ENCODE measurements around the gene ZBTB11.
"Not testable (repeated sequence)": the region's sequence is repeated elsewhere in the genome, so short reads cannot be mapped to it uniquely, and the experiment has no call there.

ZBTB11 gene

DNA sequence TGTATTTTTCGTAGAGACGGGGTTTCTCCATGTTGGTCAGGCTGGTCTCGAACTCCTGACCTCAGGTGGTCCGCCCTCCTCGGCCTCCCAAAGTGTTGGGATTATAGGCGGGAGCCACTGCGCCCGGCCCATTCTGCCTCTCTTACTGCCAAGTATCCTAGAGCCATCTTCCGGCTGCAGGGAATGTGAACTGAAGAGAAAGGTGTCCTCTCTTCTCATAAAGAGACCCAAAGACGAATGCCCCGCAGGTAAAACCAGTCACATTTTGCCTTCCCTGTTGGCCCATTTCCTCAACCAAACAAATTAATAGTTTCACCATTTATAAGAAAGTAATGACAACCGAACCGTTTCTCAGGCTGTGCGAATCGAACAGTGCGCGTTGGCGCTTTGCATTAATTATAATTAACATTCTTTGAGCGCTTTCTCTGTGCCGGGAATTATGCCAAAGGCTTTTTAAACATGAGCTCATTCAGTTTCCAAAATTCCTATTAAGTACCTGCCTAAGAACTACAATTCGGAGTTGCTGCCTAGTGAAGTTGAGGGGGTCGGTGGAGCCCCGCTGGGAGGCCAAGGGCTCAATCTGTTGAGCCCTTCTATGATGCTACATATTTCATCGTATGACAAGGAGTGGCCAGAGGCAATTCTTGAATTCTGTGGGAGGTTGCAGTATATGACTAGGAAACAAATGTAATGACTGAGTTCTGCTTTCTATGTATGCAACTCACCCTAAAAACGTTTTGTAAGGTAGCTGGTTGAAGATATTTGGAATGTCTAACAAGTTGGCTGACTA is 10.4 kb upstream of the ZBTB11 start:
- no peak for DNase-seq (ENCODE audit: low spot score)
- TF ChIP-seq, protein P1, sequence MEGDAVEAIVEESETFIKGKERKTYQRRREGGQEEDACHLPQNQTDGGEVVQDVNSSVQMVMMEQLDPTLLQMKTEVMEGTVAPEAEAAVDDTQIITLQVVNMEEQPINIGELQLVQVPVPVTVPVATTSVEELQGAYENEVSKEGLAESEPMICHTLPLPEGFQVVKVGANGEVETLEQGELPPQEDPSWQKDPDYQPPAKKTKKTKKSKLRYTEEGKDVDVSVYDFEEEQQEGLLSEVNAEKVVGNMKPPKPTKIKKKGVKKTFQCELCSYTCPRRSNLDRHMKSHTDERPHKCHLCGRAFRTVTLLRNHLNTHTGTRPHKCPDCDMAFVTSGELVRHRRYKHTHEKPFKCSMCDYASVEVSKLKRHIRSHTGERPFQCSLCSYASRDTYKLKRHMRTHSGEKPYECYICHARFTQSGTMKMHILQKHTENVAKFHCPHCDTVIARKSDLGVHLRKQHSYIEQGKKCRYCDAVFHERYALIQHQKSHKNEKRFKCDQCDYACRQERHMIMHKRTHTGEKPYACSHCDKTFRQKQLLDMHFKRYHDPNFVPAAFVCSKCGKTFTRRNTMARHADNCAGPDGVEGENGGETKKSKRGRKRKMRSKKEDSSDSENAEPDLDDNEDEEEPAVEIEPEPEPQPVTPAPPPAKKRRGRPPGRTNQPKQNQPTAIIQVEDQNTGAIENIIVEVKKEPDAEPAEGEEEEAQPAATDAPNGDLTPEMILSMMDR (IDR thresholded peaks at IDR 0.05; ENCODE audit: extremely low read depth, insufficient read depth, missing control alignments) = no peak
- in situ Hi-C loops (cut with MboI; ENCODE audit: low pct_unique_long_range_greater_than_20kb, low sequenced_read_pairs, unreplicated experiment) = loop anchor here (10.0 to 25.0 kb wide), 2 partner anchors 537 to 850 kb away; no protein-coding TSS in a partner anchor

DNA sequence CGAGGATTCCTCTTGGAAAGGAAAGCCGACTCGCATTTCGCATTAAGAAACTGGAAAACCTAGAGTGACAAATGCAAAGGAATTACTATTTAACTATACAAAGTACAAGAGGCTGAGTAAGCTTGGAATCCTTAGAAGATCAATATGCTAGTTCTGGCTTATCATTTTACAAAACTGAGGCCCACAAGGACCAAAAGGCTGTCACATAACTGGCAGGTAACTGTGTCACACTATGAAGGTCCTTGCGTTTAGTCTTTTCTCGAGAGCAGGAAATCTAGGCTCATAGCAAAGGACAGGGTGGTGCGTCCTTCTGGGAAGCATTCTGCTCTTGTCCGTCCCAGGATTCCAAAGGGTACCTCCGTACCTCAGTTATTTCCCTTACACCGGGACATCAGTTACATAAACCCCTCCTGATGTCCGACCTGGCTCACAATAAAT is 9.0 kb upstream of the ZBTB11 start:
- no peak for DNase-seq (ENCODE audit: low spot score)
- in situ Hi-C loops (cut with MboI; ENCODE audit: low pct_unique_long_range_greater_than_20kb, low sequenced_read_pairs, unreplicated experiment) = loop anchor here (10.0 to 25.0 kb wide), 2 partner anchors 539 to 851 kb away; no protein-coding TSS in a partner anchor
- TF ChIP-seq, protein P1 (IDR thresholded peaks at IDR 0.05; ENCODE audit: extremely low read depth, insufficient read depth, missing control alignments) = no peak

DNA sequence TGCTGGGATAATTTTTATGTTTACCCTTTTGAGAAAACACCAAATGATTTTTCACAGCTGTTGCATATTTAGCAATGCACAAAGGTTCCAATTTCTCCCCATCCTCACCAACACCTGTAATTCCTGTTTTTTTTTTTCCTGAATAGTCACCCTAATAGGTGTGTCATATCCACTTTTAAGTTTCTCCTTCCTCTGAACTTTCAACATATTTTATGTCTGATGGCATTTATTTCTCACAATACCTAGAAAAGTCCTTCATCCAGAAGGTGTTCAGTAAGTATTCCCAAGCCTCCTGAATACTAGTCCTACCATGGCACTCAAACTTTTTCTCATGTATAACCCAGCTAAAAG is 8.1 kb upstream of the ZBTB11 start:
- TF ChIP-seq, protein P1 (IDR thresholded peaks at IDR 0.05; ENCODE audit: extremely low read depth, insufficient read depth, missing control alignments) = no peak
- in situ Hi-C loops (cut with MboI; ENCODE audit: low pct_unique_long_range_greater_than_20kb, low sequenced_read_pairs, unreplicated experiment) = loop anchor here (10.0 to 25.0 kb wide), 2 partner anchors 540 to 852 kb away; no protein-coding TSS in a partner anchor
- no peak for DNase-seq (ENCODE audit: low spot score)

DNA sequence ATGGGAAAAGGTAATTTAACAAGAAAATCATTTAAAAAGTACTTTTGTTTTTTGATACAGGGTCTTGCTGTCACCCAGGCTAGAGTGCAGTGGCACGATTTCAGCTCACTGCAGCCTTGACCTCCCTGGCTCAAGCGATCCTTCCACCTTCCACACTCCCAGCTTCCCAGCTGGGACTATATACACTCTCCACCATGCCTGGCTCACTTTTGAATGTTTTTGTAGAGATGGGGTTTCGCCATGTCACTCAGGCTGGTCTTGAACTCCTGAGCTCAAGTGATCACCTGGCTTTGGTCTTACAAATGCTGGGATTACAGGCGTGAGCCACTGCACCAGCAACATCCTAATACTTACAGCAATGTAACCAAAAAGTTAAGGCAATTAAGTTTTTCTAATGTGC is 3.5 kb upstream of the ZBTB11 start:
- TF ChIP-seq, protein P1 (IDR thresholded peaks at IDR 0.05; ENCODE audit: extremely low read depth, insufficient read depth, missing control alignments) = no peak
- no peak for DNase-seq (ENCODE audit: low spot score)
- in situ Hi-C loops (cut with MboI; ENCODE audit: low pct_unique_long_range_greater_than_20kb, low sequenced_read_pairs, unreplicated experiment) = loop anchor here (10.0 to 25.0 kb wide), 2 partner anchors 544 to 857 kb away; no protein-coding TSS in a partner anchor

DNA sequence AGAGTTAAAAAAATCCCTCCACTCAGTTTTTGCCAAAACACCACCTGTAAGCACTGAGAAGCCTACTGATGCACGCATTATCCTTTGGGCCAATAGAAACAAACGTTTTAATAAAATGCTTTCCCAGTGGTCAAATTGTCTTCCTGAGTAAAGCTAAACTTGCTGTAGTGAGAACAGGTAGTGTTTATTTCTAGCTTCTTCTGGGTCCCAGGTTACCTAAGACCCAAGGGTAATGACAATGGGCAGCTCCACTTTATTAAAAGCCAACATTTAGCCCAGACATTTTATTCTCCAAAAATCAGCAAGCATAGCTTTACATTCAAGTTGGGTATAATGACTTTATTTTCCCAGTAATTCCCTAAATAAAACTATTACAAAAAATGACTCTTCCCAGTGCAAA is 1.9 kb upstream of the ZBTB11 start:
- DNase-seq (ENCODE audit: low spot score) = not testable (repeated sequence)
- in situ Hi-C loops (cut with MboI; ENCODE audit: low pct_unique_long_range_greater_than_20kb, low sequenced_read_pairs, unreplicated experiment) = loop anchor here (25.0 kb wide), 1 partner anchor 858 kb away; no protein-coding TSS in a partner anchor

DNA sequence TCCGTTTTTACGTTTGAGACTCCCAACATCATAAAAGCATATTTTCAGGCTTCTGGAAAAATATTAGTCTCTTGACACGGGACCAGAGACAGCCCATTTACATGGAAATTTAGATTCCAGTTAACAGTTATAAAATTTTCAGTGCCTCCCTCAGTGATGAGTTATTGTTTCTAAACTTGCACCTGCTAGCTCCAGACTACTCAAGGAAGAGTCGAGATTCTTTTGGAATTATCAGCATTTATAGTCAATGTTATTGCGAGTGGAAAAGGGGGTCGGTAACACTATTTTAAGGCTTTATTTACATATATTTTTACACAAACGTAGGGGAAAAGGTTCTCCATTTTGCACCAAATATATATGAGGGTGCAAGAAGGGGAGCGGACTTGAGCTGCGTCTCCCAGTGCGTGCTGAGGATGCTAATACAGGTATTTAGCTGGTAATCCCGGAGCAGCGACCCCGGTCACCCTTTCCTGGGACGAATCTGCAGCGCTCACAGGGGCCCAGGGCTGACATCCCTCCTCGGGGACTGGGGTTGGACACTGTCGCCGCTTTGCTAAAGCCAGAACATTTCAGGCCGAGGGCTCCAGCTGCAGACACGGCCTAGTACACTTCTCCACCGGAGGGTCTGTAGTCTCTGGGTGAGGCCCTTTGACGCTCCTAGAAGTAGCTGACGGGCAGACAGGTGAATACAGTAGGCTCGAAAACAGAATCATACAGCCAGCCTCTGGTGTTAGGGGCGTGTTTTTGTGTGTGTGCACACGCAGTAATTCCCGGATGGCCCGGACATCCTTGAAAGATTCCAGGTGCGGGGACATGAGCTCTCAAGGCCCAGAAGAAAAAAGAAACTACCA is 729 bp upstream of the ZBTB11 start:
- in situ Hi-C loops (cut with MboI; ENCODE audit: low pct_unique_long_range_greater_than_20kb, low sequenced_read_pairs, unreplicated experiment) = loop anchor here (25.0 kb wide), 1 partner anchor 860 kb away; no protein-coding TSS in a partner anchor
- DNase-seq (ENCODE audit: low spot score) = no peak
- TF ChIP-seq, protein P1 (IDR thresholded peaks at IDR 0.05; ENCODE audit: extremely low read depth, insufficient read depth, missing control alignments) = no peak
